Lung (tissue), 12 donors: ENCODE results near the gene SENP5. TPM values are rescaled to one million over a fixed set of nuclear protein-coding genes. Genes with fewer than 3 reads are reported as not detected.

ENCODE experiments used
- ATAC-seq: fragments of 200-7000 bp; cut with Tn5 transposase; one replicate; pipeline ENCODE4 v1.9.1; 2020; ENCODE audit warnings: moderate number of reproducible peaks; ENCODE audit not compliant: insufficient read depth, low FRiP score
- DNase-seq, 3 donors: peaks; one replicate each; pipeline ENCODE4 v3.0.0-alpha.2; 2013 to 2017
- H3K27ac ChIP-seq, 2 donors: one replicate each; pipeline ENCODE4 v1.5.1; 2013; ENCODE audit warnings: mild to moderate bottlenecking in 2 of 2, moderate library complexity in 2 of 2, control low read depth in 1 of 2, inconsistent platforms in 1 of 2, low read depth in 1 of 2, low read length in 1 of 2
- H3K27me3 ChIP-seq, 3 donors: one replicate each; pipeline ENCODE4 v1.5.1; 2013; ENCODE audit warnings: low read length in 2 of 3; ENCODE audit not compliant: control insufficient read depth in 3 of 3, insufficient read depth in 3 of 3
- H3K36me3 ChIP-seq, 4 donors: one replicate each; pipeline ENCODE4 v1.5.1; 2013; ENCODE audit warnings: low read length in 4 of 4, mild to moderate bottlenecking in 1 of 4, moderate library complexity in 1 of 4; ENCODE audit not compliant: control insufficient read depth in 4 of 4, insufficient read depth in 4 of 4
- H3K4me1 ChIP-seq, 5 donors: one replicate each; pipeline ENCODE4 v1.5.1; 2013; ENCODE audit warnings: low read length in 5 of 5, mild to moderate bottlenecking in 2 of 5, moderate library complexity in 1 of 5; ENCODE audit not compliant: control insufficient read depth in 5 of 5, insufficient read depth in 5 of 5
- H3K4me3 ChIP-seq: one replicate; pipeline ENCODE4 v1.5.1; 2013; ENCODE audit warnings: mild to moderate bottlenecking, control low read depth, moderate library complexity
- H3K9ac ChIP-seq, 2 donors: one replicate each; pipeline ENCODE4 v1.5.1; 2013; ENCODE audit warnings: low read length in 2 of 2, control low read depth in 1 of 2; ENCODE audit not compliant: insufficient read depth in 1 of 2
- H3K9me3 ChIP-seq, 4 donors: one replicate each; pipeline ENCODE4 v1.5.1; 2013; ENCODE audit warnings: low read length in 3 of 4, mild to moderate bottlenecking in 1 of 4, moderate library complexity in 1 of 4; ENCODE audit not compliant: control insufficient read depth in 4 of 4, insufficient read depth in 3 of 4
- CTCF ChIP-seq: IDR thresholded peaks from 2 replicates; pipeline ENCODE4 v1.5.1; 2012; ENCODE audit warnings: mild to moderate bottlenecking; ENCODE audit errors: control extremely low read depth, extremely low read depth
- WGBS, 2 donors: extraction: QIAGEN DNeasy Blood & Tissue Kit; methylation state at CpG; one replicate each; pipeline ENCODE4 v1.1.7; 2013; 5-methylcytosine and 5-hydroxymethylcytosine counted together
- polyA plus RNA-seq, 2 donors: library from polyadenylated mRNA; stranded (reverse); fragments of 200-250 nt; gene quantifications; one replicate each; pipeline ENCODE4 v1.2.1, GENCODE V29; 2013
- total RNA-seq, 2 donors: library from RNA; depleted of rRNA in 1 of 2; stranded (reverse); fragments of >200 nt in 1 of 2; gene quantifications; one replicate each; pipeline ENCODE4 v1.2.1, GENCODE V29; 2014 to 2021
- donor health status: control.
- donor health status: control.
- donor health status: Bipolar disorder and iron deficiency.
- donor health status: healthy.
- donor health status: DM: yes; HTN: yes; CAD: no.

Gene SENP5
- total and polyA plus RNA-seq, 4 donors: 7.7 to 55.7 (median 18.7) TPM

DNA sequence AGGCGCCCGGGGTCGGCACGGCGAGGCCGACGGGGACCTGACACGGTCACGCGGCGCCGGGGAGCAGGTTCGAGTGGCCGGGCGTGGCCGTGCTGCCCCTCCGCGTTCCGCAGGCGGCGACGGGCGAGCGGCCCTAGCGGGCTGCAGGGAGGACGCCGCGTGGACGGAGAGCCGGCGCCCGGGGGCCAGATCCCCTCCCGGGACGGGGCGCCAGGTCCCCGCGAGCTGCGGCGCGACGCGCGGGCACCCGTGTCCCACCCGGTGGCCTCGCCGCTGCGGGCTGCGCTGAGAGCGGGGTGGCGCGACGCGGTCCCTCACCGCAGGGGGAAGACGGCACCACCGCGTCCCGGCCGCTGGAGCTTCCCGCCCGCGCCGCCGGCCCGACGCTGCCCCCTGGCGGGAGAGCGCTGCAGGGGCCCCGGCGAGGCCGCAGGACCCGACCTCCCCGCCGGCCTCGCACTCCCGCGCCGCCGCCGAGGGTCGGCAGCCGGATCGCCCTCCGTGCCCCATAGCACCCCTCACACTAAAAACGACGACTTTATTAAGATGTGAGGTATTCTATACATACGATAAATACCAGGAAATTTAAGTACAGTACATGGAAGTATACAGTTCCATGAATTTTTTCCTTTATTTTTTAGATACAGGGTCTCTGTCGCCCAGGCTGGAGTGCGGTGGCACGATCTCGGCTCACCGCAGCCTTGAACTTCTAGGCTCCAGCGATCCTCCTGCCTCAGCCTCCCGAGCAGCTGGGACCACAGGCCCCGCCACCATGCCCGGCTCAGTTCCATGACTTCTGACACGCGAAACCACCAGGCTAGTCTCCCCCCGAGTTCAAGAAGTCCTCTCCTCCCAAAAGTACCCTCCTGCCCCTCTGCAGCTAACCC is 102.2 kb downstream of the SENP5 start:
- H3K4me1 ChIP-seq: peaks cover 0 to 24% (median 10%) of the 10 kb centered on the region in 5 donors
- no peak overlapping the region for H3K9ac ChIP-seq
- H3K27ac ChIP-seq: peak overlapping the region; percentile 34 to 85
- peaks cover 0 to 49% (median 45%) of the 10 kb centered on the region in 3 donors for H3K27me3 ChIP-seq
- TF ChIP-seq CTCF: peak; percentile 82
- peaks cover 0 to 5% (median 0%) of the 10 kb centered on the region in 4 donors for H3K36me3 ChIP-seq
- WGBS, 2 donors: 9 to 18% methylated on average over 47 to 100 of the region's 100 CpGs
- H3K9me3 ChIP-seq: peaks cover 0 to 3% (median 1%) of the 10 kb centered on the region in 4 donors
- DNase-seq (peak; percentile 56 to 74 (median 68)), ATAC-seq (peak; percentile 85)
- peak overlapping the region; percentile 90 for H3K4me3 ChIP-seq

- Histone ChIP-seq H3K27me3 (peaks cover 0 to 42% (median 38%) of the 10 kb centered on the region in 3 donors), H3K4me1 (peaks cover 0 to 24% (median 10%) of the 10 kb centered on the region in 5 donors), H3K4me3 (no peak overlapping the region), H3K9me3 (peaks cover 0 to 3% (median 1%) of the 10 kb centered on the region in 4 donors), H3K27ac (no peak overlapping the region), H3K9ac (no peak overlapping the region), H3K36me3 (peaks cover 0 to 2% (median 0%) of the 10 kb centered on the region in 4 donors)
- no peak for ATAC-seq
- 87 to 89% methylated on average over 15 of the region's 15 CpGs for WGBS, 2 donors
- DNase-seq: no peak
- TF ChIP-seq CTCF: no peak
These were observed 102.9 kb downstream of the SENP5 start for GRCh38 chr3:196970547-196971093.

DNA sequence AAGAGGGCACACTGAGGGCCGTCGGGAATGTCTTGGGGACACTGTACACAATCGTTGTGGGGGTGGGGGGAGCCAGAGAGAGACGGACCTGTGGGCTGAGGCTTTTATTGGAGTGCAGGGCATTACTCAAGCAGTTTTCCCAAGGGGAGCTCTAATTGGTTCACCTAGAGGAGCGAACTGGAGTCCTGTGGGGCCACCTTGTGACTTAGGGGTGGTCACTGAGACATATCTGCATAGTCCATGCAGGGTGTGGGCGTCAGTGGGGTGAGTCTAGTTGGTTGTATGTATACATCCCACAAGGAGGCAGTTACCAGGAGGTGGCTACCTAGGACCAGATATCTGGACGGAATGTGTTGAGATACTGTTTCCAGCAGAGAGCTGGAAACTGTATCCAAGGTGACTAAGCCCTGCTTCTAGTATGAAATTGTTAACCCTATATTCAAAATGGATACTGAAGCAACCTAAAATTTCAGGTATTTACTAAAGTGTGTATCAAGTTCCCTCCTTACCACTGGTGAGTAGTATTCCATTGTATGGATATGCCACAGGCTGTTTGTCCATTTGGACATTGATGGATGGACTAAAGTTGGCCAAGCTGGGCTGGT is 103.5 kb downstream of the SENP5 start:
- ATAC-seq (no peak), DNase-seq (no peak)
- H3K4me3 ChIP-seq: no peak overlapping the region
- peaks cover 0 to 3% (median 1%) of the 10 kb centered on the region in 4 donors for H3K9me3 ChIP-seq
- H3K9ac ChIP-seq: no peak overlapping the region
- 79 to 88% methylated on average over 7 of the region's 7 CpGs for WGBS, 2 donors
- peaks cover 0 to 24% (median 10%) of the 10 kb centered on the region in 5 donors for H3K4me1 ChIP-seq
- no peak overlapping the region for H3K27ac ChIP-seq
- H3K36me3 ChIP-seq: no peaks in the 10 kb centered on the region
- H3K27me3 ChIP-seq: peaks cover 0 to 36% (median 32%) of the 10 kb centered on the region in 3 donors
- no peak for TF ChIP-seq CTCF
